ENCODE measurements around the gene FAM187B. TPM values are rescaled to one million over a fixed set of nuclear protein-coding genes. Genes with fewer than 3 reads are reported as not detected.

Gene FAM187B
- total and polyA plus RNA-seq, 4 donors, result 0.17 TPM; not detected in 3

GRCh38 chr19:35179830-35180229 is 48.7 kb downstream of the FAM187B start:
- no peak overlapping the region for H3K27ac ChIP-seq (ENCODE audit: low read depth in 1 of 2, low read length in 2 of 2)
- TF ChIP-seq, protein P1, sequence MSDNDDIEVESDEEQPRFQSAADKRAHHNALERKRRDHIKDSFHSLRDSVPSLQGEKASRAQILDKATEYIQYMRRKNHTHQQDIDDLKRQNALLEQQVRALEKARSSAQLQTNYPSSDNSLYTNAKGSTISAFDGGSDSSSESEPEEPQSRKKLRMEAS (IDR thresholded peaks at IDR 0.05), result no peak
- no peak for TF ChIP-seq HNF4A (conservative IDR thresholded peaks at IDR 0.05)
- TF ChIP-seq FOXA2 (IDR thresholded peaks at IDR 0.05), result no peak
- TF ChIP-seq TAF1 (conservative IDR thresholded peaks at IDR 0.05), result no peak
- no peak for TF ChIP-seq RAD21 (IDR thresholded peaks at IDR 0.05)
- no peak for TF ChIP-seq ZBTB33 (IDR thresholded peaks at IDR 0.05)
- TF ChIP-seq FOXA1 (IDR thresholded peaks at IDR 0.05), result no peak
- no peak for TF ChIP-seq HNF4G (IDR thresholded peaks at IDR 0.05)
- no peak for TF ChIP-seq GABPA (IDR thresholded peaks at IDR 0.05 in 1 of 2, conservative IDR thresholded peaks at IDR 0.05 in 1 of 2)
- H3K36me3 ChIP-seq (ENCODE audit: control insufficient read depth in 4 of 4, insufficient read depth in 3 of 4, low read depth in 1 of 4, low read length in 3 of 4), result no peaks in the 10 kb centered on the region
- no peak overlapping the region for H3K4me3 ChIP-seq (ENCODE audit: low read depth in 1 of 3, low read length in 3 of 3)
- WGBS, result 84% methylated on average over 3 of the region's 3 CpGs
- no peaks in the 10 kb centered on the region for H3K4me1 ChIP-seq (ENCODE audit: control insufficient read depth in 4 of 4, insufficient read depth in 4 of 4, low read length in 3 of 4)
- no peaks in the 10 kb centered on the region for H3K9me3 ChIP-seq (ENCODE audit: control insufficient read depth in 4 of 4, low read length in 3 of 4)
- no peak overlapping the region for H3K9ac ChIP-seq (ENCODE audit: low read depth in 1 of 2, low read length in 2 of 2)
- no peaks in the 10 kb centered on the region for H3K27me3 ChIP-seq (ENCODE audit: control insufficient read depth in 4 of 4, insufficient read depth in 4 of 4, low read length in 3 of 4)
- DNase-seq (ENCODE audit: low spot score), result no peak

DNA sequence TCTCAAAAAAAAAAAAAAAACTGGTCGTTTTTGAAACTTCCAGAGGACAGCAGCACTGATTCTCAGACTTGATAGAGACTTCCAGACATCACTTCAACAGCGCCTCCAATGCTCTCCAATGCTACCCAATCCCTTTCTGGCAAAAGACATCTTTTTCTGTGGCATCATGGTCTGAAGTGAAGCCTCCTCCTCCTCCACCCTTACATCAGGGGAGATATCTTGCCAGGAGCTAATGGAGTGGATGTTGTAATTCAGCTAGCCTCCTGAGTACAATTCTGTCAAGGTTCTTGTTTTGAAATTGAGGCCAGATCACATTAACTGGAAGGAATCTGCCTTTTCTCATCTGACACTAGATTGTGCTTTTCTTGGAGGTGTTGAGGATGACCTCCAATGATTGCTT is 49.8 kb downstream of the FAM187B start:
- H3K27ac ChIP-seq (ENCODE audit: low read depth in 1 of 2, low read length in 2 of 2), result no peak overlapping the region
- no peaks in the 10 kb centered on the region for H3K4me1 ChIP-seq (ENCODE audit: control insufficient read depth in 4 of 4, insufficient read depth in 4 of 4, low read length in 3 of 4)
- no peak overlapping the region for H3K4me3 ChIP-seq (ENCODE audit: low read depth in 1 of 3, low read length in 3 of 3)
- no peak for DNase-seq (ENCODE audit: low spot score)
- H3K9ac ChIP-seq (ENCODE audit: low read depth in 1 of 2, low read length in 2 of 2), result no peak overlapping the region
- no peaks in the 10 kb centered on the region for H3K27me3 ChIP-seq (ENCODE audit: control insufficient read depth in 4 of 4, insufficient read depth in 4 of 4, low read length in 3 of 4)
- TF ChIP-seq HNF4A (conservative IDR thresholded peaks at IDR 0.05) (no peak), YY1 (IDR thresholded peaks at IDR 0.05) (no peak), EGR1 (IDR thresholded peaks at IDR 0.05; ENCODE audit: low read depth in 2 of 2) (no peak), ZBTB33 (IDR thresholded peaks at IDR 0.05) (no peak), RXRA (IDR thresholded peaks at IDR 0.05) (no peak), SP1 (IDR thresholded peaks at IDR 0.05) (no peak), CTCF (IDR thresholded peaks at IDR 0.05; ENCODE audit: low read depth, low read length, missing input control) (no peak), FOXA1 (IDR thresholded peaks at IDR 0.05) (no peak), HNF4G (IDR thresholded peaks at IDR 0.05) (no peak), NR2F2 (IDR thresholded peaks at IDR 0.05) (no peak), FOXA2 (IDR thresholded peaks at IDR 0.05) (no peak), TAF1 (conservative IDR thresholded peaks at IDR 0.05) (no peak), ATF3 (IDR thresholded peaks at IDR 0.05) (no peak), GABPA (IDR thresholded peaks at IDR 0.05 in 1 of 2, conservative IDR thresholded peaks at IDR 0.05 in 1 of 2) (no peak), REST (IDR thresholded peaks at IDR 0.05) (no peak), RAD21 (IDR thresholded peaks at IDR 0.05) (no peak), JUND (IDR thresholded peaks at IDR 0.05) (no peak)
- TF ChIP-seq, protein P1 (IDR thresholded peaks at IDR 0.05), result no peak
- H3K9me3 ChIP-seq (ENCODE audit: control insufficient read depth in 4 of 4, low read length in 3 of 4), result no peaks in the 10 kb centered on the region
- no peaks in the 10 kb centered on the region for H3K36me3 ChIP-seq (ENCODE audit: control insufficient read depth in 4 of 4, insufficient read depth in 3 of 4, low read depth in 1 of 4, low read length in 3 of 4)
- 69% methylated on average over 2 of the region's 2 CpGs for WGBS

All from liver (tissue), 9 donors.